Peyer's patch (tissue), 4 donors: ENCODE data around the gene FOXJ1.

Source experiments
- POLR2A ChIP-seq, 2 donors: fragments of 450-650 bp; IDR thresholded peaks; one replicate each; pipeline ENCODE4 v1.5.1; 2017; ENCODE audit warnings: antibody characterized with exemption in 2 of 2, mild to moderate bottlenecking in 2 of 2, moderate library complexity in 2 of 2
- TF ChIP-seq, protein P1 (sequence below), 6 experiments: fragments of 450-650 bp in 4 of 6; fragments of 200-600 bp in 2 of 6; sonication (generic) in 1 of 6; IDR thresholded peaks; one replicate each; pipeline ENCODE4 v1.5.1; 2017 to 2019; ENCODE audit warnings: antibody characterized with exemption in 6 of 6, mild to moderate bottlenecking in 3 of 6, moderate library complexity in 1 of 6

- TF ChIP-seq POLR2A (IDR thresholded peaks at IDR 0.05): no peak
- TF ChIP-seq, protein P1, sequence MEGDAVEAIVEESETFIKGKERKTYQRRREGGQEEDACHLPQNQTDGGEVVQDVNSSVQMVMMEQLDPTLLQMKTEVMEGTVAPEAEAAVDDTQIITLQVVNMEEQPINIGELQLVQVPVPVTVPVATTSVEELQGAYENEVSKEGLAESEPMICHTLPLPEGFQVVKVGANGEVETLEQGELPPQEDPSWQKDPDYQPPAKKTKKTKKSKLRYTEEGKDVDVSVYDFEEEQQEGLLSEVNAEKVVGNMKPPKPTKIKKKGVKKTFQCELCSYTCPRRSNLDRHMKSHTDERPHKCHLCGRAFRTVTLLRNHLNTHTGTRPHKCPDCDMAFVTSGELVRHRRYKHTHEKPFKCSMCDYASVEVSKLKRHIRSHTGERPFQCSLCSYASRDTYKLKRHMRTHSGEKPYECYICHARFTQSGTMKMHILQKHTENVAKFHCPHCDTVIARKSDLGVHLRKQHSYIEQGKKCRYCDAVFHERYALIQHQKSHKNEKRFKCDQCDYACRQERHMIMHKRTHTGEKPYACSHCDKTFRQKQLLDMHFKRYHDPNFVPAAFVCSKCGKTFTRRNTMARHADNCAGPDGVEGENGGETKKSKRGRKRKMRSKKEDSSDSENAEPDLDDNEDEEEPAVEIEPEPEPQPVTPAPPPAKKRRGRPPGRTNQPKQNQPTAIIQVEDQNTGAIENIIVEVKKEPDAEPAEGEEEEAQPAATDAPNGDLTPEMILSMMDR (IDR thresholded peaks at IDR 0.05): no peak
Observed at GRCh38 chr17:76131051-76131691, 9.9 kb downstream of the FOXJ1 start.
